ENCODE data around the gene MEF2C.

MEF2C gene

DNA sequence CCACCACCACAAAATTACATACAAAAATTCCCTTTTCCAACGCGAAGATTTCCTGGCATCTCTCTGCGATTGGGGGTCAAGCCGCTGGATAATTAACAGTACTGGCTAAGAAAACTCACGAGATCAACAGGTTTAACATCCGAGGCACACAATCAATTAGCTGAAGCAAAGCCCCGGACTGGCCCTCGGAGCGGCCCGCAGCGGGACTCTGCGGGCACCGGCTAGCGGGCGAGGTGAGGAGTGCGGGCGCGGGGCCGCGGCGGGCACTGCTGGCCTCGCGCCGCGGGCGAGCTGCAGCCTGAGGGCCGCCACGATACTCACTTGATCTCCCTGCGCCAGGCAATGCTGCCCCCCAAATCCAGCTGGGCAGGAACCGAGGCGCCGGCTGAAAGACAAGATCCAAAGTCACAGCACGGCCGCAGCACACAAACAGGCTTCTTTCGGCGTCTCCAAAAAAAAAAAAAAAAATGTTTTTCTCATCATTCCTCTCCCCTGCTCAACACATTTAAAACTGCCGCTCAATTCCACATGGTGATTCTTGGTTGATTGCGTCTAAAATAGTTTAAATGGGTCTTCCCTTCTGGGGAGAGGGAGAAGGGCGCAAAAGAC is 210.2 kb downstream of the MEF2C start:
- DNase-seq = peak in 5 of 10 donors; percentile 23 to 88 (median 75)
- intact Hi-C loops (cut with DNase I) = loop anchor here (5.0 kb wide), 1 partner anchor 275 kb away; no protein-coding TSS in a partner anchor

DNA sequence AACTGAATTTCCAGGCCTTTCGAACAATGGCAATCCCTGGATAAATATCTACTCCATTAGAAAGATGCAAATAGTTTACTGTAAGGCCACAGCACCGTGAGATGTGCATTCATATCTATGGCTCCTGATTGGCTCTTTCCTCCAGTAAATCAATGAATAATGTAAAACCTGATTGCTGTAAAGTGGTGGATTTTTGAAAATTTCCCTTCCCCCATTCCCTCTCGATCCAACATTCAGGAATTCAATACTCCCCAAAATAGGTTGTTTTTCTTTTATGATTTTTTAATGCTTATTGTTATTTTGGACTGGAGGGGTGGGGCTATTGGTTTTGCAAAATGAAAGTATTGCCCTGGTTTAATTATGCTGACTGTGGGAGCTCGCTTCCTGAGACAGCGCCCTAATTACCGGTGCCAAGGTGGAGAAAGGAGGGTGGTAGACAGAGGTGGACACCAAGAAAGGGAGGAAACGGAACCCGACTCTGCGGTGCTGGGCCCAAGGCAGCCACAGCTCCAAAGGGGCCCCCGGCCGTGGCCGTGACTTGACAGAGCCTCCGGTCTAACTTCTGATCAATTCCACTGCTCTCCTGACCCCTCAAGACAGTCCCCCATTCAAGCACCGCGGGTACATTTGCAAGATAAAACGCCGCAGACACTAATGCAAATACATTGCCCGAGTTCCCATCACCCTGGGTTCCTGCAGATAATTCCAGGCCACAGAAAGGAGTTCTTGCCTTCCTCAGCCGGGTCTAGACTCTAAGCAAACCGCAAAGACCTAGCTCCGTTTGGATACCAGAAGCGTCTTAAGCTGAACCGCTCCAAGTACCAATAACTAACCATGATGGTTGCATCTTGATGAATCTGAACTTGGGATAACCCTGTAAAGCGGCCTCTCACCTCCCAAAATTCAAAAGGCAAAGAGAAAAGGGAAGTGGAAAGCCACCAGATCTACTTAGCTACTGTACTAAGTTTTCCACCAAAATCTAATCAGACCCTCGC is 211.2 kb downstream of the MEF2C start:
- peak in 3 of 10 donors; percentile 31 to 85 (median 64) for DNase-seq
- intact Hi-C loops (cut with DNase I) = loop anchor here (5.0 kb wide), 1 partner anchor 275 kb away; no protein-coding TSS in a partner anchor

GRCh38 chr5:88671106-88671504 is 211.9 kb downstream of the MEF2C start:
- intact Hi-C loops (cut with DNase I) = loop anchor here (5.0 kb wide), 1 partner anchor 274 kb away; no protein-coding TSS in a partner anchor

GRCh38 chr5:88670461-88670860 is 212.5 kb downstream of the MEF2C start:
- no peak for DNase-seq
- intact Hi-C loops (cut with DNase I) = loop anchor here (5.0 kb wide), 1 partner anchor 273 kb away; no protein-coding TSS in a partner anchor

More at GRCh38 chr5:88671106-88671504, 211.9 kb downstream of the MEF2C start:
- DNase-seq = no peak

DNA sequence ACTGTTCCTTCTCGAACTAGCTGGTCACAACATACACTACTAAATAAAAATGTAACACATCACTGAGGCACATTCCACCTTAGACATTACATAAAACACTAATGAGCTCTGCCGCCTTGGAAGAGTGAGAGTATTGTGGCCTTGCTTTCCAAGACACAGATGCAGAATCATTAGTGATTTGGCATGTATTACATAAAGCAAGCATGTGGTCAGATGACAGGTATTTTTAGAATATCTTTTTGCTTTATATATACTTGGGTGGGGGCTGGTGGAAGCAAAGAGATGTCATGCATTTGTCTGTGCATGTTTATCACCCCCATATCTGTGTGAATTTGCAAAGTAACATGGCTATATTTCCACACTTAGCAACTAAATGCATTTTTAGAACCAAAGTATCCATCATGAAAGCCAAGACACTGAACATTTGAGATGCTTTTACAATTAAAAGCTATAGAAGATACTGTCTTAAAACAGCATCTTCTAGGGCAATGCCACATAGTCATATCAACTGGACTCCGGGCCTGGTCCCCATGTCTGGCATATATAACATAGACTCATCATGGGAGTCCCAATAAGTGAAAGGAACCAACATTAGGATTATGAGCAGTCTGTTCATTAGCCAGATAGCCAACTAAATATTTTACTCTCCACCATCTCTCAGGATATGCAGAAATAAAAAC is 213.5 kb downstream of the MEF2C start:
- intact Hi-C loops (cut with DNase I) = loop anchor here (5.0 kb wide), 1 partner anchor 272 kb away; no protein-coding TSS in a partner anchor
- DNase-seq = no peak

DNA sequence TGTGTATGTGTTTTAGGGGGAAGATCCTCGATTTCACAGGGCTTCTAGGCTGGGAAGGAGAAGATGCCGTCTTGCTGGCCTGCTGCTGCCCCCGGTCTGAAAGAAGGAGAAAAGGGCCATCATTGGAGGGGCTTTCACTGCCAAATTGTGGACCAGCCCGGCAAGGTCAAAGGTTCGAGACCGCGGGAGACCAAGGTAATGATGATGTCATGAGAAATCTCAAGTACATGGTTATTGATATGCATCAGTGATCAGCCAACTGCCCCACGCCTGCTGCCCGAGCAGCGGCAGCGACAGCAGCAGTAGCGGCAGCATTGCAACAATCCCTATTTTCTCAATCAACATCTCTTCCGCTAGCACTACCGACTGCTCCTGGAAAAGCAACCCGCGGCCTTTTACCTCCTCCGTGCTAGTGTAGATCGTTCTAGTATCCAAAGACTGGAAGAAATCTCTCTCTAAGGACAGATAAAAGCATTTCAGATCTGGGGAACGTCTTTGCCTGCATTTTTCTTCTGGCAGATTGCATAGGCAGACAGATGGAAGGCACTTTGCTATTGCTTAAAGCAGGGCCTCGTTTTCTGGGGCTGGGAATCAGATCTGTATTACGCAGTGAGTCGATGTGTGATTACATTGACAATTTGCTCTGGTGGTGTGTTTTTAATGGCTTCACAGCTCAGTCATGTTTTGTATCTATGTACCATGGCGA is 215.3 kb downstream of the MEF2C start:
- intact Hi-C loops (cut with DNase I) = no loop called here
- peak in 4 of 10 donors; percentile 31 to 88 (median 57) for DNase-seq
